Measurements from ENCODE around the gene POLRMT.
"Not testable (repeated sequence)": the region's sequence is repeated elsewhere in the genome, so short reads cannot be mapped to it uniquely, and the experiment has no call there.

Gene POLRMT

GRCh38 chr19:646779-647565 lies 13.6 kb upstream of the POLRMT start:
- DNase-seq = no peak

GRCh38 chr19:645912-646778 lies 12.8 kb upstream of the POLRMT start:
- no peak for DNase-seq

DNA sequence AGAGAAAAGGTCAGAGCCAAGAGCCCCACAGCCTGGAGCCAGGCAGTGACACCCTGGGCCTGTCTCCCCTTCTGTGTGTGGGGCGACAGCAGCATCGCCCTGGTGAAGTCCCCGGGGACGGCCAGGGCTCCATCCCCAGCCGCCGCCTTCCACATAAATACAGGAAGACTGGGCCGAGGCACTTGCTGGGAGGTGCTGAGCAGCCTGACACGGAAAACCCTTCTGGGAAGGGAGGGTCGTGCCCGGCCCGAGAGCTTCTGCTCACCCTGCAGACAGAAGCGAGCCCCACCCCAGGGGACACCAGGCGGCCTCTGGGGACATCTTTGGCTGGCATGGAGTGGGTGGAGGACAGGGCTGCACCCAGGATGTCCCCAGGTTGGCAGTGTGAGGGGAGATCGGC lies 11.5 kb upstream of the POLRMT start:
- no peak for DNase-seq

DNA sequence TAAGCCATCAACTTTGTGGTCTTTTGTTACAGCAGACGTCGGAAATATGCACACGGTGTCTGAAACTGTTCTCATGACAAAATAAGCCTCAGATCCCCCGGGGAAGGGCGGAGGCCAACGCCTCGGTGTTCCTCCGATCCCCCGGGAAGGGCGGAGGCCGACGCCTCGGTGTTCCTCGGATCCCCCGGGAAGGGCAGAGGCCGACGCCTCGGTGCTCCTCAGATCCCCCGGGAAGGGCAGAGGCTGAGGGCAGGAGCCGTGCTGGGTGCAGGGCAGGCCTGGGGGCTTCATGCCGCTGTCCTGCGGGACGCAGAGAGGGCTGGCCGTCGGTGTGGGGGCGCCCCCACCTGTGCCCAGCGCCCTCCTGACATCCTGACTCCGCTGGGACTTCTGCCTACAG lies 11.0 kb upstream of the POLRMT start:
- no peak for DNase-seq

DNA sequence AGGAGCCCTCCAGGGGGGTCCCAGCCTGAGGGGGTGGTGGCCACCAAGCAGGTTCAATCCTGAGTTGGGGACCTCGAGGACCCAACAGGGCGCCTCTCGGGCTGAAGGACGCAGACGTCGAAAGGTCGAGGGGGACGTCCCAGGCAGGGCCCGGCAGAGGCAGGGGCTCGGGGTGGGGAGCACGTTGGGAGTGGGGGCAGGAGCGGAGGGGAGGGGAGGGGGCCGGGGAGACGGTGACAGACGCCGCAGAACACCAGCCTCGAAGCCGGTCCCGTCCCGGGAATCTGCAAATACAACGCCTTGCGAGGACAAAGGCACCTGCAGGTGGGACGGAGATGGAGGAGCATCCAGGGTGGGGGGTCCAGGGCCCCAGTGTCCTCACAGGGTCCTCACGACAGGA lies 10.4 kb upstream of the POLRMT start:
- no peak for DNase-seq

GRCh38 chr19:642767-643727 lies 9.7 kb upstream of the POLRMT start:
- DNase-seq = no peak

- DNase-seq = peak in 1 of 6 experiments; percentile 14
Measured at GRCh38 chr19:641702-642101, 8.4 kb upstream of the POLRMT start.

DNA sequence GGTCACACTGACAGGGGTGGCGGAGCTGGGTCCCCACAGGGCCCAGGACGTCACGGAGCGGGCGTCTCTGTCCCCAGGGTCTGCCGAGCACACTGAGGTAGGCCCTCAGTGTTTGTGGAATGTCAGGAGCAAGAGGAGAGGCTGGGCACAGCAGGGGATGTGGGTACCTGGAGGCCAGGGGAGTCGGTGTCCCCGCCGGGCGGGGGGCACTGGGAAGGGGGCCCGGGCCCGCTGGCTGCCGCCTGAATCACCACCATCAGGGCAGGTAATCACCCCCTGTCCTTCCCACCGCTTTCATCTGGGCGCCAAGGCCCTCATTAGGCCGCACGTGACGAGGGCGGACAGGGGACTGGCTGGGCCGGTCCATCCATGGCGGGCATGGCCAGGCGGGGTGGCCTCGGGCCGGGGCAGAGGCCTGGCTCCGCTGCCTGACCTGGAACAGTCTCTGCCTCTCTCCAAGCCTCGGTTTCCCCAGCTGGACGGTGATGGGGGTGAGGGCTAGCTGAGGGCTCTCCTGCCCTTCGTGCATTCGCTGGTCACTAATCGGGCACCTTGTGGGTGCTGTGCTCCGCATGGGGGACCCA lies 7.4 kb upstream of the POLRMT start:
- DNase-seq = no peak

DNA sequence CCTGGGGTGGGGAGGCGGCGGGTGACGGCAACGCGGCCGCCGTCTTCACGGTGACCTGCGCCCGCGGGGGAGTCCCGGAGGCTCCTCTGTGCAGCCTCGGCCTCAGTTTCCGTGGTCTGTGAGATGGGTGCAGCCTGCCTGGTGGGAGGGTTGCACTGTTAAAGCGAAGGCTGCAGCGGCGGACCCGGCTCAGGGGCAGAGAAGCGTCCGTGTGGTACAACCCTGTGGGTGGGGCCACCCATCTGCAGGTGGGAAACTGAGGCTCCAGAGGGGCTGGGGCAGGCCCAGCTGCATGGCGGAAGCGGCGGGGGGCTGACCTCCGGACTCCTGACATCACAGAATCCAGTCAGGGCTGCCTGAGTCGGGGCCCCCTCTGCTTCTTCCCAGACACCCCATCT lies 6.8 kb upstream of the POLRMT start:
- DNase-seq = no peak

GRCh38 chr19:639253-640160 lies 6.2 kb upstream of the POLRMT start, which contains the start of gene FGF22:
Gene FGF22 (plus strand): TSS chr19:639879. CDS start chr19:639926, 47 bp downstream.
- peak; percentile 90 to 97 (median 96) for DNase-seq

DNA sequence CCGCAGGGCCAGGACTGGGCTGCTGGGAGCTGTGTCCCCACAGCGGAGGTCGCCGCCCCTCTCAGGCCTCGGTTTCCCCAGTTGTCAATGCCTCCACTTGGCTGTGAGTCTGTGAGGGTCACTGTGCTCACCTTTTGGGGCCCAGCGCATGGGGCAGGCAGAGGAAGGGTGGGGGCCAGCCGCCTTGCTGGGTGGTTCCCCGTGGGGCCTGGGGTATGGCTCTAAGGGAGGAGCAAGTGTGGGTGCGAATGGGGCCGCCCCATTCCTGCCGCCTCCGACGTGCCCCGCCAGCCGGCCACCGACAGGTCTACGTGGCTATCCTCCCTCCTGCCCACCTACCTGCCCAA lies 5.5 kb upstream of the POLRMT start:
- no peak for DNase-seq

- DNase-seq = no peak
Measured at GRCh38 chr19:634975-635652, 1.8 kb upstream of the POLRMT start.

DNA sequence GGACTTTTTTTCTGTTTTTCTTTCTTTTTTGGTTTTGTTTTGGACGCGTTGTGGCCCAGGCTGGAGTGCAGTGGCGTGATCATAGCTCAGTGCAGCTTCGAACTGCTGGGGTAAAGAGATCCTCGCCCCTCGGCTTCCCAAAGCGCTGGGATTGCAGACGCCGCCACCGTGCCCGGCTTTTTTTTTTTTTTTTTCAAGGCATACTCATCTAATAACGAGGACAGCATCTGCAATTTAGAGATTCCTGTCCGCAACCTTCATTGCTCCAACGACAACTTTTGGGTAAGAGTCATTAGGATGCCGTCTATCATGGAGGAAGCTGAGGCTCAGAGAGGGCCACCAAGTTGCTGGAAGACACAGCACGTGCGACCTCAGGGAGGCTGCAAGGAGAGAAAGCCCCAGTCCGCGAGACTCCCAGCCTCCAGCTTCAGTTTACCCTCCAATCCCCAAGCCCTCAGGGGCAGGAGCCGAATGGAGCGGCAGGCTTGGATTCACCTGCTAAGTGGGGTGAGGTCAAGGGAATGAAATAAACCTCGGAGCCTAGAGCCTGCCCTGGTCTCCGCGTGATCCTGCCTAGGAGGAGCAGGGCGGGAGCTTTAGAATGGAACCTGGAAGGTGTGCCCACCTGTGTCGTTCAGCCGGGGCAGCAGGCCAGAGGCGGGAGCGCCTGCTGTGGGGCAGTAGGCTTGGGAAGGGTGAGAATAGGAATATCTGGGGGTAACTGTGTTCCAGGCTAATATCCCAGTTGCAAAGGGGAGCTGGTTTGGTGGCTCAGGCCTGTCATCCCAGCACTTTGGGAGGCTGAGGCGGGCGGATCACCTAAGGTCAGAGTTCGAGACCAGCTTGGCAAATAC lies 676 bp upstream of the POLRMT start:
- no peak for DNase-seq

DNA sequence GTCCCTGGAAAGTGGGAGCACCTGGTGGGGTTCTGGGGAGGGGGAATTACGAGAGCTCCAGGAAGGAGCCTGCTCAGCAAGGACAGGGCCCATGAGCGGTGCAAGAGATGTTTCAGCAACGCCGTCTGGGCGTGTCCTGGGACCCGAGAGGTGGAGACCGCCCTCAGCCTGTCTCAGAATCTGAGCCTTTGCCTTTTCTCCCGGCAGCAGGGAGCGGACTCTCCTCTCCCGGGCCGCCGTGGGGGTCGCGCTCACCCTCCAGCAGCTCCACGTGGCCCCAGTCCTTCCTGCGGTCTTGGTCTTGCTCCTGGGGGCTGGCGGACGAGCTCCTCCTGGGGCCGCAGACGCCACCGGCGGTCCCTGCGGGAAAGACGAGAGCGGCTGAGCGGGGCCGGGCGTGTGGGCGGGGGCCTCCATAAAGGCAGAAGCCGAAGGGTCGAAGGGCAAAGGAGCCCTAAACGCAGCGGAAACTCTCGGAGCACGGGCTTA lies 714 bp downstream of the POLRMT start:
- DNase-seq = no peak

GRCh38 chr19:629961-630714 lies 3.2 kb downstream of the POLRMT start:
- DNase-seq = no peak

DNA sequence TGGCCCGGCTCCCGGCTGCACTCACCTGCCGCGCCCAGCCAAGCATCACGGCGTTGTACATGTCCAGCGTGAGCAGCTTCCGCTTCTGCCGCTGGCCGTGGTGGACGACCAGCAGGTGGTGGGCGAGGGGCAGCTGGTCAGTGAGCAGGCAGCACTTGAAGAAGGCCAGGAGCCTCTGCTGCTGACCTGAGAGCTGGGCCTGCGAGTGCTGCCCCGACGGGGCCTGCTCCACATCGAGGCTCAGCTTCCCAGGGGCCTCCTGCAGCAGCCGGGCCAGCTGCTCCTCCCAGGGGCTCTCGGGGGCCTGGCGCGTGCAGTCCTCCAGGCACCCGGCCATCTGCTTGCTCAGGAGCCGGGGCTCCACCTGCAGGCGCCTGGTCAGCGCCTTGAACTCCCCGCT lies 3.8 kb downstream of the POLRMT start:
- not testable (repeated sequence) for DNase-seq

GRCh38 chr19:628168-628567 lies 5.2 kb downstream of the POLRMT start:
- peak in 1 of 6 experiments; percentile 10 for DNase-seq

GRCh38 chr19:626566-626965 lies 6.8 kb downstream of the POLRMT start:
- not testable (repeated sequence) for DNase-seq

DNA sequence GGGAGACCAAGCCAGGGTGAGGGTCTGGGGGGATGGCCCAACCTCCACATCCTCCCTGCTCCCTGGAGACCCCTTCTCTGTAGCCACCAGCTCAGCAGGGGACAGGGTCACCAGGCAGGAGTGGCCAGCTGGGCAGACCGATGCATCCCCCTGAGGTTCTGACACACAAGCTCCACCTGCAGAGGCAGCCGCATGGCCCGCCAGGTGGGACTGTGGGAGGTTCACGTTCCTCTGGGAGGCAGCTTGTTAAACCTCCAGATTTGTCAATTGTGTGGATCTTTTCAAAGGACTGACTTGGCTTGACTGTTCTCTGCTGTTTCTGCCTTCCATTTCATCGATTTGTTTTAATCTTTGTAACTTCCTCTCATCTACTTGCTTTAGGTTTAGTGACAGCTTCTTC lies 8.1 kb downstream of the POLRMT start:
- DNase-seq = no peak
